OCI-M2 (cell line): ENCODE results near the gene DUSP8.

Experiments used
- DNase-seq: peaks from one replicate; lab custom pipeline; 2025; ENCODE audit not compliant: unreplicated experiment; lab: John Stamatoyannopoulos, UW

The DUSP8 gene

DNA sequence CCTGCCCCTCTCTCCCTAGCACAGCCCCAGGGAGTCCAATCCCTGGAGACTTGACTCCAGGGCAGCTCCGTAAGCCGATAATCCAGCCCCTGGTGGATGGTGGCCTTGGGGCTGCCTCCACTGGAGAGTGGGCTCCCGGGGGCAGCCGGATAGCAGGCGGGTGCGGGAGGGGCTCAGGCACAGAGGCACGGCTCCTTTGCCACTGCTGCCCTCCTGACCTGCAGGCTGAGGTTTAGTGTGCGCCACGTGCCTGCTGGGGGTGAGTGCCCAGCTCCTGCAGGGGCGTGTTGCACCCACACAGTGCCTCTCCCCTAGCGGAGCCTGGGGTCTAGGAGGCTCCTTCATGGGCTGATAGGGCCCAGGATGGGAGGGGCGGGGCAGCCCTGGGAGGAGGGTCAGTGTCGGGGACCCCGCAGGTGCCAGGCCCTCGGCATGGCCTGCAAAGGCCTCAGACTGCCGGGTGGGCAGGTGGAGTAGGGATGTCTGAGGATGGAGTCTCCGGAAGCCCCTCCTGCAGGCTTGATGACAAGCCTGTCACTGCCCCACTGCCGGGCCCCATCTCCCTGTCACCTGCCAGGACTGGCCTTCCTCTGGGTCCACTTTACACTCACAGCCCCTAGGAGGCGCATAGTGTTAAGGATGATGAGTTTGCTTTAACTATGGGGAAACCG lies 5.6 kb downstream of the DUSP8 start:
- DNase-seq = no peak

- DNase-seq = no peak
Measured at GRCh38 chr11:1565904-1566247, 6.2 kb downstream of the DUSP8 start.

DNA sequence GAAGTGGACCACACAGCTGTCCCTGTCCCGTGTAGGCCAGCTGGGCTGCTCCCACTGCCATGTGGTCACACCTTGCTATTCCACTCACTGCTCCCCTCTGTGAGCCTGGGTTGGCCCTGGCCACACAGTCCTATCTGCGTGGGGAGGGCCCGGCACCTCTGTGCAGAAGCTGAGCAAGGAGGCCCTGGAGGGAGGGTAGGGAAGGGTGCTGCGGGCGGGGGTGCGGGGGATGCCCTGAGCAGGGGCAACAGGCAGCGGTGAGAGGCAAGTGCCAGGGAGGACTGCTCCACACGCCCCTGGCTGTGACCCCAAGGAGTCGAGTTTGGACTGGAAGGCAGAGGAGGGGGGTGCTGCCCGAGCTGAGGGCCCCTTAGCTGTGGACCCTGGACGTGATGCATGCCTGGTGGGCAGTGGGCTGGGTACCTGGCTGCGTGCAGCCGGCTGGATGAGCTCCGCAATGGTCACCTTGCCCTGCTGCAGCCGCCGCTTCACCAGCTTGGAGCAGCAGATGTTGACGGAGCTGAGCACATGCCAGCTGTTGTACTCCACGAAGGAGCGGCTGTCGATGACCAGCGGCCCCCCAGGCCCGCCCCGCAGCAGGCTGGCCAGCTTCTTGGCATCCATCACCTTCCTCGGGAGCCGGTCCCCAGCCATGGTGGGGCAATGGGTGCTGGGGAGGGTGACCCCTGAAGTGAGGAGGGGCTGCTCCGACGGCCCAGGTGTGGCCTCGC lies 6.7 kb downstream of the DUSP8 start:
- DNase-seq = no peak

- DNase-seq = no peak
Measured at GRCh38 chr11:1564535-1565172, 7.4 kb downstream of the DUSP8 start.

DNA sequence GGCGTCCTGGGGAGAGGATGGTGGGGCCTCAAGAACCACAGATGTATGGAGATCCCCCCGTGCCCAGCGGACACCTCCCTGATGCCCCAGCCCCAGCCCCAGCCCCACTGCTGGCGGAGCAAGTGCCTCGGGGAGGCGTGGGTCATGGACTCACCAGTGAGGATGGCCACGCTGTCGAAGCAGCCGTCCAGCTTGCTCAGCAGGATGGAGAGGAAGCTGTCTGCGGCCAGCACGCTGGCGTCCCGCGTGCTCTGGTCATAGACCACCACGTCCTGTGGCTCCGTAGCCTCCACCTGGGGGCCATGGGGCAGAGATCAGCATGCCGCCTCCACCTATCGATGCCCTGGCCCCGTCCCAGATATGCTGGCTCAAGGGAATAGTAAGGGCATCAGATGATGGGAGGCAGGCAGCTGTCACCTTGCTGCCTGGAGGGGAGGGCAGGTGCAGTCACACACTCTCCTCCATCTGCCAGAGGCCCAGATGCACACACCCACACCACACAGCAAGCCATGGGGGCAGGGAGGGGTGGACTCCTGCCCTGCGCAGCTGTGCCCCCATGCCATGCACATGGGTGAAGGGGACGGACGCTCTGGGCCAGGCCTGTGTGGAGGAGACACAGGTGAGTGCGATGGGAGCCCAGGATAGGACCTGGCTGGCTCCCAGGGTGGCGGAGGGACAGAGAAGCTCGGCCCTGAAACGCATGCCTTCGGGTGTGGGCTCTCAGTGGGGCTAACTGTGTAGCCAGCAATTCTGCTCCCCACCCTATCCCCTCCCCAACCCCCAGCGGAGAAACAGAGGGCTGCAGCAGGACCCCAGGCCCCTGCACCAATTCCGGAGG lies 8.2 kb downstream of the DUSP8 start:
- no peak for DNase-seq

DNA sequence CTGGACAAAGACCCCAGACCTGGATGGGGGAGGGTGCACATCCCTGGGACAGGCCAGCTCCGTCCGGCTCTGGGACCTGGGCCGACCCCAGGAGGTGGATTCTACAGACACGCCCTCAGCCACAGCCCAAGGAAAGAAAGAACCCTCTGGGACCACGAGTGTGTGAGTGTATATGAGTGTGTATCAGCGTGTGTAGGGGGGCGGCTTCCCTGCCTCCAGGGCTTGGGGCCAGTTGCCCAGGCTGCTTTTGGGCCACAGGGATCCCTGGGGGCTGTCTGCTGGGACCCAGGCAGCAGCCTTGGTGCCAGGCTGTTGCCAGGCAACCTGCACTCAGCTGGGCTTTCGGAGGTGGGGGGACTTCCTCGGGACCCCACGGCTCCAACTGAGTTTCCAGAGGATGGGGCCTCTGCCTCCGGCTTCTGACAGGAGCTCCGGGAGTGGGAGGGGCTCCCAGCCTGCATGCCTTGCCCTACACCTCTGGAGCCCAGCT lies 8.9 kb downstream of the DUSP8 start:
- no peak for DNase-seq

- no peak for DNase-seq
Measured at GRCh38 chr11:1562469-1563148, 9.5 kb downstream of the DUSP8 start.

GRCh38 chr11:1561955-1562354 lies 10.1 kb downstream of the DUSP8 start:
- no peak for DNase-seq

DNA sequence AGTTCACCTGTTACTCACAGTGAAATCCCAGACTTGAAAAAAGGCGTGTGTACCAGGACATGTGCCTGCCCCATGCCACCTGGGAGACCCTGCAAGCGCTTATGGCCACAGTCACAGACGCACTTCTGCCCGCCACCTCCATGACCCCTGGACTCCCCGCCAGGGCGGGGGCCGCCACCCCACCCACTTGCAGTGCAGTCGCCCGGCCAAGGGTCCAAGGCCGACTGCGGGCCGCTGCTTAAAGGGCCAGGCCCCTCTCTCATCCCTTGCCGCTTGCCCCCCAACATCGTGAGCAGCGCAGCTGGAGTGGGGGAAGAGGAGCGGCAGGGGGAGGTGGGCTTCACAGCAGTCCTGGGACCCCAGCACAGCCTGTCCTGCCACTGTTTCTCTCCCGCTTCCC lies 10.8 kb downstream of the DUSP8 start:
- no peak for DNase-seq

DNA sequence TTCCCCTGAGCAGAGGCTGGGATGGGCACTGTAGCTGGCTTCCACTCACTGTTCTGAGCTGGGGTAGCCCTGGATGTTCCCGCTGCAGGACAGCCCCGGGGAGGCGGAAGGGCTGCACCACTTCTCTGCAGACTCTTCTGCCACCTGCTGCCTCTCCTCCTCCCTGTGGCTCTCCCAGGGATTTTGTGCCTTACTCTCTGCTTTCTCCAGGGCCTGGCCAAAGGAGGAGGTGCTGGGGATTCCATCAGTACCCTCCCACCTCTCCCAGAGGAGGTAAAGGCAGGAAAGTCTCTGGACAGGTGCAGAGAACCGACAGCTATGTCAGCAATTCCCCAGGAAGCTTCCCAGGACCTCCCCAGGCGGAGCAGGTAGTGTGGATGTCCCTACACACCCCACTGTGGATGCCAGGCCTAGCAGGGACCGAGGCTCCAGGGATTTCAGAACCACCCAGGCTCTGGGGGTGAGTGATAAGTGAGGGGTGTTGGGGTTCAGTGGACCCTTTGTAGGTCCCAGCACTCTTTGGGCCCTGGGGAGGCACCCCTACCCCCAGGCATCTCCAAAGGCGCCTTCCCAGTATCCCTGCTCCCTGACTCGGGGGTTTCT lies 11.3 kb downstream of the DUSP8 start:
- DNase-seq = no peak

GRCh38 chr11:1560002-1560648 lies 11.9 kb downstream of the DUSP8 start:
- DNase-seq = no peak

DNA sequence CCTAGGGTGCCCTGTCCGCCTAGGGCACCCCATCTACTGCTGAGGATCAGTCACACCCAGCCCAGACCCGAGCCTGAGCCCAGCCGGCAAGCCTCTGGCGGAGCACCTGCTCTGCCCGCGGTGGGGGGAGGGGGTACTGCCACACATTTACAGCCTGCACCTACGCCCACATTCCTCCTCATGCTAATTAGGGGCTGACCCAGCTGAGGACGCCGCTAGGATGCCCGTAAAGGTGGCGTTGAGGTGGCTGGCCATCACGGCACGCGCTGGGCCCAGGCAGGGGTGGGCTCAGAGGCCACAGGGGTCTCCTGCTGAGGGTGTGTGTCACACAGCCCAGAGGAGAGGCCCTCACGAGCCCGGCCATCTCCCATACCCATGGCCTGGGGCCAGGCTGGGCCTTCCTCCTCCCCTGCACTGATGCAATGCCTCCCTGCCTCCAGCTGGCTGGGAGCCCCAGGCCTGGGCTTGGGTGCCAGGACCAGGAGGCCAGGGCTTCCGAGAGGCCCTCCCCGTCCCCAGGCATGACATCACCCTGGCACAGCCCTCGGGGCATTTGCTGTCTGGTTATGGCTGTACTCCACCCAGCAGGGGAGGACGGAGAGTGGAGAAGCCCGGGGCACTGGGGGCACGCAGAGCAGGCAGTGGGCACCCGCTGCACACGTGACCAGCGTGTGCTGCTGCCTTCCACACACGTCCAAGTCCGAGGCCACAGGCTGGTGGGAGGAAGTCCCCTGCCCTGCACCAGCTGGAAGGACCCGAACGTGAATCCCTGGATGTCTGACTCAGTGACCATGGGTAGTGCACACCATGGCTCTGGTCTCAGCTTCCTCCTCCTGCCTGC lies 12.7 kb downstream of the DUSP8 start:
- DNase-seq = no peak

DNA sequence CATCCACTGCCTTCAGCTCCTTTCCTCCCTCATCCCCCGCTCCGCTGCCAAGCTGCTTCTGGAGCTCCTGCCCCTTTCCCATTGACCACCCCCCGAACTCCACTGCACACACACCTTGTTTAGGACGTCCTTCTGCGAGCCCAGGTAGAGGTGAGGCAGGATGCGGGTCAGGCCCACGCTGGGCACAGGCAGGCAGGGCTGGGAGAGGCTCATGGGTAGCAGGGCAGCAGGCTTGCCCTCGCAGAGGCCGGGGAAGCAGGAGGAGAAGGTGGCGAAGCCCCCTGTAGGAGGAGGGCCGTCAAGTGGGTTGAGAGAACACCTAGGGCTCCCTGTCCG lies 13.3 kb downstream of the DUSP8 start:
- no peak for DNase-seq

GRCh38 chr11:1557904-1558774 lies 13.9 kb downstream of the DUSP8 start:
- DNase-seq = no peak

DNA sequence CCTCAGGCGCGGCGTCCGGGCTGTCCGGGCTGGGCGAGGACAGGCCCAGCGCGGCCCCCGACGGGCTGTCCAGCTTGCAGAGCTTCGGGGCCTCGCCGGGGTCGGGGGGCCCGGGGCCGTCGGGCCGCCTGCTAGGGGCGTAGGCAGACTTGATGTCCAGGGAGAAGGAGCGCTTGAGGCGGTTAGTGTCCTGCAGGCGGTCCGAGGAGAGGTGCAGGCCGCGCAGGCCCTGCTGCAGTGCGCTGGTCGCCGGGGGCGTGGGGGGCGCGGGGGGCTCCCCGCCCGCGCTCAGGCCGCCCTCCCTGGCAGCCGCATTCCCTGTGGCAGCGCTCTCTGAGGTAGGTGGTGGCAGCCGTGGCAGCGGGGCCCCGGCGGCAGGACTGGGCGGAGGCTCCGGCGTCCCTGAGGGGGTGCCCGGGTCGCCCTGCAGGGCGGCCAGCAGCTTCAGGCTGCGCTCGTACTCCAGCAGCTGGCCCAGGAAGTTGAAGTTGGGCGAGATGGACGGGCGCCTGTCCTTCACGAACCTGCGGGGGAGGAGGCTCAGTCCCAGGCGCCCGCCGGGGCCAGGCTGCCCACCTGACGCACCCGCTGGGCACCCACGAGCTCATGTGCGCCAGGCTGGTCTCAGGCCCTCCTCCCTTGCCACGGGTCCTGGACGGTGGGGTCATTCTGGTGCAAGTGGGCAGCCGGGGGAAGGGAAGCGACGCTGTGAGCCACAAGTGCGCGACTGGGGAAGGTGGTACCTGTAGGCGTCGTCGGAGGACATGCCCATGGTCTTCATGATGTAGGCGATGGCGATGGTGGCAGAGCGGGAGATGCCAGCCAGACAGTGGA lies 14.8 kb downstream of the DUSP8 start:
- no peak for DNase-seq

GRCh38 chr11:1556278-1556902 lies 15.7 kb downstream of the DUSP8 start:
- no peak for DNase-seq

DNA sequence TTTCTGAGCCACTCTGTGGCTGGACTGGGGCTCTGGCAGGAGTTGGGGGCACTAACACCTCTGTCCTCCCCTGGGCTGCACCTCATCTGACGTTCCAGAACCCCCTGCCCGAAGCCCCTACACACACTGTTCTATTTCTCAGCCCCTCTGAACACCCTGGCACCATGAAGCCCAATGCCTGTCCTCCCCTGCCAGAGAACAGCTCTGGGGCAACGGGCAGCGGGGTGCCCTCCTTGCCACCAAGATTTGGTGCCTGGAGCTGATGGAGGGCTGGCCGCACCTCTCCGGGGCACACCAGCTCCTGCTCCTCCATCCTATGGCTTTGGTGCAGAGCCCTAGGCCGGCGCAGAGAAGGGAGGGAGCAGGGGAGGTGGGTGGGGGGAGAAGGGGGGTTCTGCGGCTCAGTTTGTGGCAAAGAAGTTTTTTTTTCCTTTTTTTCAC lies 16.3 kb downstream of the DUSP8 start:
- DNase-seq = no peak
